OCI-LY7 (cell line): ENCODE results near the gene STATH.

Experiments used
- EZH2phosphoT487 ChIP-seq: fragments of 200-600 bp; sonication (generic); IDR thresholded peaks from 2 replicates; pipeline ENCODE4 v1.6.1; 2018; ENCODE audit warnings: low read depth, borderline replicate concordance, mild to moderate bottlenecking, mixed run types, antibody characterized with exemption, low read length, moderate library complexity, mixed read lengths
- TF ChIP-seq, protein P1 (sequence below): fragments of 200-600 bp; sonication (generic); conservative IDR thresholded peaks from 2 replicates; pipeline ENCODE4 v1.5.1; 2014; ENCODE audit warnings: mild to moderate bottlenecking, antibody characterized with exemption, low read length, moderate library complexity, mixed read lengths

DNA sequence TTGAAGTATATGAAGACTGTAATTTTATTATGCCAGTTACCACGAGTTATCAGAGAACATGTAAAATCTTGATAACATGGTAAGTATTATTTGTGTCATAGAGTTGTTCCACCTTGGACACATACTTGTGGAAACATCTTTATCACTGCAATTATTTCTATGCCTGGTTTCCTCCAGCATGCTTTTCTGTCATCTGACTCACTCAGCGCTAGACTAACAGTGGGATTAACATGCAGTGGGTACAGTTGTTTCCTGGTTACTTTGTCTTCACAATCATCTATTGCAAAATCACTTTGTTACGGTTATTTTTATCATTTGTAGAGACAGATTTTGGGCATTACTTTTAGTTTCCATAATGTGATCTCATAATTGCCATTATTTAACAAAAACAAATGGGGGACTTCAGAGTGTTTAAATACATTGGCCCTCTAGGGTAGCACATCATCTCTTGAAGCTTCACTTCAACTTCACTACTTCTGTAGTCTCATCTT is at the start of gene STATH:
- TF ChIP-seq, protein P1, sequence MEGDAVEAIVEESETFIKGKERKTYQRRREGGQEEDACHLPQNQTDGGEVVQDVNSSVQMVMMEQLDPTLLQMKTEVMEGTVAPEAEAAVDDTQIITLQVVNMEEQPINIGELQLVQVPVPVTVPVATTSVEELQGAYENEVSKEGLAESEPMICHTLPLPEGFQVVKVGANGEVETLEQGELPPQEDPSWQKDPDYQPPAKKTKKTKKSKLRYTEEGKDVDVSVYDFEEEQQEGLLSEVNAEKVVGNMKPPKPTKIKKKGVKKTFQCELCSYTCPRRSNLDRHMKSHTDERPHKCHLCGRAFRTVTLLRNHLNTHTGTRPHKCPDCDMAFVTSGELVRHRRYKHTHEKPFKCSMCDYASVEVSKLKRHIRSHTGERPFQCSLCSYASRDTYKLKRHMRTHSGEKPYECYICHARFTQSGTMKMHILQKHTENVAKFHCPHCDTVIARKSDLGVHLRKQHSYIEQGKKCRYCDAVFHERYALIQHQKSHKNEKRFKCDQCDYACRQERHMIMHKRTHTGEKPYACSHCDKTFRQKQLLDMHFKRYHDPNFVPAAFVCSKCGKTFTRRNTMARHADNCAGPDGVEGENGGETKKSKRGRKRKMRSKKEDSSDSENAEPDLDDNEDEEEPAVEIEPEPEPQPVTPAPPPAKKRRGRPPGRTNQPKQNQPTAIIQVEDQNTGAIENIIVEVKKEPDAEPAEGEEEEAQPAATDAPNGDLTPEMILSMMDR = no peak
- TF ChIP-seq EZH2phosphoT487 = no peak
